ENCODE data around the gene ZEB2. TPM values are rescaled to one million over a fixed set of nuclear protein-coding genes. Genes with fewer than 3 reads are reported as not detected.

ZEB2 gene
- total RNA-seq, 1 experiment from 2014 or later = 1.2 TPM

- H2BK120ac ChIP-seq (ENCODE audit: low read depth, low read length, poor library complexity, severe bottlenecking) = no peak overlapping the region
- no peak overlapping the region for H4K8ac ChIP-seq (replicated peaks; ENCODE audit: insufficient read length, low read depth, low read length)
- H3K56ac ChIP-seq (ENCODE audit: insufficient read length, low read depth, low read length) = no peak overlapping the region
- no peak overlapping the region for H2BK5ac ChIP-seq (ENCODE audit: insufficient read length, low read length)
- H3K23me2 ChIP-seq (ENCODE audit: insufficient read length, low read depth, low read length, poor library complexity, severe bottlenecking) = peaks cover 2% of the 10 kb centered on the region
- peaks cover 0 to 3% of the 10 kb centered on the region in 2 experiments; a peak in 2 of 5 replicates for H3K9me3 Mint-ChIP-seq
- no peak for TF ChIP-seq CTCF (conservative IDR thresholded peaks at IDR 0.05)
- no peak overlapping the region for H3K27ac Mint-ChIP-seq
- no peak overlapping the region for H2BK15ac ChIP-seq (ENCODE audit: low read depth, low read length)
- H2BK20ac ChIP-seq (ENCODE audit: low read depth, low read length, poor library complexity, severe bottlenecking) = no peak overlapping the region
- no peak for DNase-seq
- H3K79me1 ChIP-seq (ENCODE audit: insufficient read depth, low read depth, low read length, poor library complexity, severe bottlenecking) = no peaks in the 10 kb centered on the region
- no peak overlapping the region for H4K5ac ChIP-seq (ENCODE audit: insufficient read length, low read depth, low read length)
- no peak overlapping the region for H3K27ac ChIP-seq (ENCODE audit: insufficient read length, low read depth, low read length)
- peaks cover 16% of the 10 kb centered on the region for H3K4me1 ChIP-seq (ENCODE audit: insufficient read depth, low read length)
- H3K79me2 ChIP-seq (ENCODE audit: insufficient read depth, low read length) = no peaks in the 10 kb centered on the region
- H3K4me2 ChIP-seq (ENCODE audit: insufficient read depth, insufficient read length, low read length) = no peak overlapping the region
- no peak overlapping the region for H2AFZ ChIP-seq (ENCODE audit: low read length)
- no peak overlapping the region for H2BK12ac ChIP-seq (ENCODE audit: insufficient read length, low read depth, low read length)
- H3K18ac ChIP-seq (ENCODE audit: insufficient read length, low read depth, low read length) = no peak overlapping the region
- no peak overlapping the region for H3K4me3 Mint-ChIP-seq
- H3K14ac ChIP-seq (ENCODE audit: insufficient read depth, low read length) = no peak overlapping the region
- no CpG with 5 or more reads among the region's 15 CpGs for WGBS (ENCODE audit: extremely low coverage, insufficient read length, low lambda C conversion rate)
- no peaks in the 10 kb centered on the region for H4K20me1 ChIP-seq (ENCODE audit: control insufficient read depth, insufficient read depth, insufficient read length)
- H3K27me3 Mint-ChIP-seq (ENCODE audit: low read depth) = peaks cover 68% of the 10 kb centered on the region
- no peak overlapping the region for H3K23ac ChIP-seq (ENCODE audit: insufficient read length, low read depth, low read length)
- H3K27me3 ChIP-seq (ENCODE audit: insufficient read depth, low read length) = peaks cover 23% of the 10 kb centered on the region
- no peaks in the 10 kb centered on the region for H3K9me3 ChIP-seq (ENCODE audit: control insufficient read depth, low read depth, low read length)
- no peak overlapping the region for H2AK5ac ChIP-seq (ENCODE audit: insufficient read length, low read length)
- H3K9ac ChIP-seq (ENCODE audit: extremely low read depth, insufficient read length, low read length) = no peak overlapping the region
- H3K36me3 Mint-ChIP-seq (ENCODE audit: insufficient read depth in 1 of 3, low read depth in 3 of 3) = no peaks in the 10 kb centered on the region
- H3K4ac ChIP-seq (ENCODE audit: low read depth, low read length) = no peak overlapping the region
- H4K91ac ChIP-seq (ENCODE audit: insufficient read length, low read depth, low read length) = no peak overlapping the region
- H3K4me1 Mint-ChIP-seq = peaks cover 81 to 88% of the 10 kb centered on the region in 2 experiments
- H3T11ph ChIP-seq (ENCODE audit: low read length) = no peak overlapping the region
Measured at GRCh38 chr2:144508172-144508851, 11.6 kb downstream of the ZEB2 start.

Data from H9 (cell line).